Globus pallidus (tissue), 1 donor: ENCODE measurements around the gene FADD.

Experiments
- DNase-seq: peaks from one replicate; pipeline ENCODE4 v3.0.0-alpha.2; 2015; ENCODE audit warnings: low spot score

Gene FADD, protein sequence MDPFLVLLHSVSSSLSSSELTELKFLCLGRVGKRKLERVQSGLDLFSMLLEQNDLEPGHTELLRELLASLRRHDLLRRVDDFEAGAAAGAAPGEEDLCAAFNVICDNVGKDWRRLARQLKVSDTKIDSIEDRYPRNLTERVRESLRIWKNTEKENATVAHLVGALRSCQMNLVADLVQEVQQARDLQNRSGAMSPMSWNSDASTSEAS

DNA sequence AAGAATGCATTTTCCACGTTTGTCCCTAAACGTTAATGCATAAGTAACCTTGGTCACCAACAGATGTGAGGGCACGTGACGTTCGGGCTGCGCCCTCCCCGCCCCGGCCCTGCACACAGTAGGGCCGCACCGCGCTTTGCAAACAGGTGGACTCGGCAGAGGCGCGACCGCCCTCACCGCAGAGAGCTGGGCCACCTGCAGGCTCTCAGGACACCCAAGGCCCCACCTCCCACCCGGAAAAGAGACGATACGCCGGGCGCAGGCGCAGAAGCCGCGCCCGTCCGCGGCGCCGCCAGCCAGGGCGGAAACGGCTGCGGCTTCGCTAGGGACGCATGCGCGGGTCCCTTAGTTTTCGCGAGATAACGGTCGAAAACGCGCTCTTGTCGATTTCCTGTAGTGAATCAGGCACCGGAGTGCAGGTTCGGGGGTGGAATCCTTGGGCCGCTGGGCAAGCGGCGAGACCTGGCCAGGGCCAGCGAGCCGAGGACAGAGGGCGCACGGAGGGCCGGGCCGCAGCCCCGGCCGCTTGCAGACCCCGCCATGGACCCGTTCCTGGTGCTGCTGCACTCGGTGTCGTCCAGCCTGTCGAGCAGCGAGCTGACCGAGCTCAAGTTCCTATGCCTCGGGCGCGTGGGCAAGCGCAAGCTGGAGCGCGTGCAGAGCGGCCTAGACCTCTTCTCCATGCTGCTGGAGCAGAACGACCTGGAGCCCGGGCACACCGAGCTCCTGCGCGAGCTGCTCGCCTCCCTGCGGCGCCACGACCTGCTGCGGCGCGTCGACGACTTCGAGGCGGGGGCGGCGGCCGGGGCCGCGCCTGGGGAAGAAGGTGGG lies at the start of gene FADD:
Gene FADD, plus strand, starts transcription at position 377 of the 831 bp plus-strand sequence. Its CDS starts 164 bp downstream, at position 541.
- peak; percentile 84 for DNase-seq

DNA sequence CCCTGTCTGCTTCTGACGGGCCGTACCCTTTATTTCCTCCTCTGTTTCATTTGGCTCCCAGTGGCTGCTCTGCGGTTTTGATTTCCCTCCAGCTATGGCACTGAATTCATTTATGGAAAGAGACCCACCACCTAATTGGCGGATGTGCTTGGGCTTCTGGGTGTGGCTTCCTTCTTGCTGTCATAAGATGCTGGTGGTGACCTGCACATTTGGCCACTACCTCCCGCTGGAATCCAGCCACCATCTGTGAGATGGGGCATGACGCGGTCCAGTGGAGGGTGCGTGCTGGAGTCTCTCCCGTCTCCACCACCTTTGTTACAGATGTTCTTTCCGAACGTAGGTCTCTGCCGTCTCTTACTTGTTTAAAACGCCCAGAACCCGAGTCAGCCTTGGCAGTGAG lies 47.7 kb upstream of the FADD start:
- DNase-seq = no peak

DNA sequence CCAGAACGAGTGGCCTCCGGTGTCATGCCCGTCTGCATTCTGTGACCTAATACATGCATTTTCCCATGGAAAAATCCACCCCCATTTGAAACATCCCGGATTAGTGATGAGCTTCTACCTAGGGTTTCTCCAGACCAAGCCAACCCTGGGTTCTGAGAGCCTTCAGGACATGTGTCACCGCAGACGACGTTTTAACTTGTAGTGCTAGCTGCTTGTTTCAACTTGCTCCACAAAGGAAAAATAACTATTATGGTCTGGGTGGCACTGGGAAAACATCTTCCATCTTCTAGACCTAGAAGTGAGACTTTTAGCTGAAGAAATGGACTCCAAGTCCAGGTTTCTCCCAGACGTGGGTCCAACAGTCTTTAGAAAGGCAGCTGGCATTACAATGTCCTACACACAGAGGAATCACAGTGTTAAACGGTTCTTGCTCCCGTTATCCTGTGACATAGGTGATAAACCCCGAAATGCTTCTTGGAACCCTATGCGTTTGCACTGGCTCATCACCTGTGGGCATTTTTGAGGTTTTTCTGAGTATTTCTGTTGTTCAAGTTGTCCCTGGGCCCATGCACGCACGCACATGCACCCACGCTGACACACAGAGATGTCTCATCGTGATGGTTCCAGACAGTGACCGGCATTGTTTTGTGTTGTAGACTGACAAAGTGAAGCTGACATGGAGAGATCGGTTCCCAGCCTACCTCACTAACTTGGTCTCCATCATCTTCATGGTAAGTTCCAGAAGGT lies 46.6 kb upstream of the FADD start:
- no peak for DNase-seq

DNA sequence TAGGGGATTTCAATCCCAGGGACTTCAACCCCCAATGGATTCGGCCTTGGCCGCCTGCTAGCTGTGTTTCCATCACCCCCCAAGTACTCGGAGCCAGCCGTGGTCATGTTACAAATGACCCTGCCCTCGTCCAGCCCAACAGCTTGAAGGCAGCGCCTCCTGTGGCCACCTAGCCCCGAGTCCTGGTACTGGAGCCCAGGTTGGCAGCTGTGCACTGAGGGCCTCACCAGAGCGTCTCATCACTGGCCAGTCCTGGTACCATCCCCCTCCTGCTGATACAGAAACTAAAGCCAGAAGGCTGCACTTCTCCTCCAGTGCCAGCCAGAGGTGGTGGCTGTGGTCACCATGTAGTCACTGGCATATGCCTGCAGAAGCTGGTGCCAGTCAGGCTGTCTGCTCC lies 44.9 kb upstream of the FADD start:
- no peak for DNase-seq

DNA sequence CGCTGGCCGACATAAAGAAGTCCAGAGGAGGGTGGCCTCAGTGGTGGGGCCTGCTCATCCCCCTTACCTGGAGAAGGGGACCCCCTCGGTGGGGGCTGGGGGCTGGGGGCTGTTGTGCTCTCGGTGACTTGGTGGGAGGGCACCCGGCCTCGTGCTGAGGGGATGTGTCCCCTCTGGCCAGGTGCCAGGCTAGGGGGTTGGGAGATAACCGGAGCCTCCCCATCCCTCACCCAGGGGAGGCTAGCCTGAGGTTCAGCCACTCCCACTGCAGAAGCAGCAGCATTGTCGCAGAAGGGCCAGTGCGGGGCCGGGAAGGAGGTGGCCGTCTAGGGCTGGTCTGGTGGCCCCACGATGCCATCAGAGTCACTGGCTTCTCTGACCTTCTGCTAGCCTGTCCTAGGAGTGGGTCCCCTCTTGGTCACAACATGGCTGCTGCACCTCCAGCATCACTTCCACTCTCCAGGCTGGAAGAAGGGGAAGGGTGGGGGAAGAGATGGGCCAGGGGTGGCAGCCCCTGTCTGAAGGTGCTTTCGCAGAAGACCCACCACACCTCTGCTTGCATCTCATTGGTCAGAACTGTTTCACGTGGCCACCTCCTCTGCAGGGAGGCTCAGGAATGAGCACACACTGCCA lies 44.2 kb upstream of the FADD start:
- no peak for DNase-seq

DNA sequence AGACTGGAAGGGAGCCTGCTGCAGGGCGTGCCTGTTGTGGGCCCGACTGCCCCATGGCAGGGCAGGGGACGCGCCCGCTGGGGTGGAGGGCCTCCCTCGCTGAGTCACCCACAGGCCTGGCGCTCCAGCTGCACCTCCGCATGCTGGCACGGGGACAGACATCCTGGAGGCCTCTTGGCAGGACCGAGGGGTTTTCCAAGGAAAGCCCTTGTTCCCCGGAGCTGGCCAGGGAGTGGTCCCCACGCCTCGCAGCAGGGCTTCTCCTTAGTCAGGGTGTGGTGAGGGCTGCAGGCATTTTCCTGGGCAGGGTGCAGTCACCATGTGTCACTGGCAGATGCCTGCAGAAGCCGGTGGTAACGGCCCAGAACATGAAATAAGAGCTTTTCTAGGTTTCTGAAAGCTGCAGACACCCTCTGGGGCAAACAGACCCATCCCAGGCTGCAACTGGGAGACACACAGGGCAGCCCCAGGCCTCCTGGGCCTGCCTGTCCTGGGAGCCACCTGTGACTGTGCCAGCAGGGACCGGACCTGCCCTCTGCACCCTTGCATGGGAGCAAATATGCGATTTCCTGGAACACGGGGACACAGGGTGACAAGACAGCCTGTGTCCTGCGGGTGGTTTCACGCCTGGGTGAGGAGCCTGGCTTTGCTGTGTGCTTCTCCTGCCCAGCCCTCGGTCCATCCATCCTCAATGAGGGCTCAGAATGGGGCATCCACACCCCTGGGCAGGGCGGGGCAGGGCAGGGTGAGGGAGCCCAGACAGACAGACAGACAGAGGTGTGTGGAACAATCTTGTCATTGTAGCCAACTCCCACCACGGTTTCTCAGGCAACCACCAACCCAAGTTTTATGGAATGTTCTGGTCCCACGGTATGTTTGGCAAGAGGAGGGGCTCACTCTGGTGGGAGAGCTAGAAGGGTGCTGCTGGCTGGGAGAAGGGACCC lies 43.2 kb upstream of the FADD start:
- no peak for DNase-seq

DNA sequence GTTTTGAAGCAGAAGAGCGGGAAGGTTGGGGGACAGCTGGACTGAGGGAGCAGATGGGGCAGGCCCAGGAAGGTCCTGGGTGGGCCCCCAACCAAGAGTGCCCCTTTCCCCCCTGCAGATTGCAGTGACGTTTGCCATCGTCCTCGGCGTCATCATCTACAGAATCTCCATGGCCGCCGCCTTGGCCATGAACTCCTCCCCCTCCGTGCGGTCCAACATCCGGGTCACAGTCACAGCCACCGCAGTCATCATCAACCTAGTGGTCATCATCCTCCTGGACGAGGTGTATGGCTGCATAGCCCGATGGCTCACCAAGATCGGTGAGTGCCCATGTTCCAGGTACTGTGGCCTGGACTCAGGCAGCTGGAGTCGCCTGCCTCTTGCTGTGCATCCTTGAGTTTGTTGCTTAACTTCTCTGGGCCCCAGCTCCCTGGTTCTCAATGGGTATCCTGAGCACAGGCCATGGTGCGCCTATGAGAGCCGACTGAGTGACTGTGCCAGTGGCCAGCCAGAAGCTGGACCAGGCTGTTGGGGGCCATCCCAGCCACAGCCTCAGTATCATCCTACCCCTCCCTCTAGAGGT lies 42.0 kb upstream of the FADD start:
- DNase-seq = no peak

DNA sequence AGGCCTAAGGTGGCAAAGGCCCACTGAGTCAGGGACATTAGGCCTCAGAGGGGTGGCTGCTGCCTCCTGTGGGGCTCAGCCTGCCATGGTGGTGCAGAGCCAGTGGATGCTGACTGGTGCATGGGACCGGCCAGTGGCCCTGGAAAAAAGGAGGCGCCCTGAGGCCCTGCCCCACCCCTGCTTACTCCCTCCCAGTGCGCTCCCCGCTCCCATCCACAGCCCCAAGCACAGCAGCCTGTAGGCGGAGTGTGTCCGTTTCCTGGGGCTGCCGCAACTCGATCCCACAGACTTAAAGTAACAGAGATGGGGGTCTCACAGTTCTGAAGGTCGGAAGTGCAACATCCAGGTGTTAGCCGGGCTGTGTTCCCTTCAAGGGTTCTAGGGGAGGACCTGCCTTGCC lies 38.4 kb upstream of the FADD start:
- no peak for DNase-seq

DNA sequence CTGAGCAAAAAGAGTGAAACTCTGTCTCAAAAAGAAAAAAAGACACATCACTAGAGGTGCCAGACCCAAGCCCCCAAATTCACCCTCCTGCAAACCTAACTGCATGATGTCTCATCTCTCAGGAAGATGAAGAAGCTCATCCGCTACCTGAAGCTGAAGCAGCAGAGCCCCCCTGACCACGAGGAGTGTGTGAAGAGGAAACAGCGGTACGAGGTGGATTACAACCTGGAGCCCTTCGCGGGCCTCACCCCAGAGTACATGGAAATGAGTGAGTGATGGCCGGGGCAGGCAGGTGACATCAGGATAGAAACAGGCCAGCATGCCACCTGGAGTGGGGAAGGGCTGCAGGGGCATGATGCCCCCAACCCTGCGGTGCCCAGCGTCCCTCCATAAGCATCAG lies 36.0 kb upstream of the FADD start:
- DNase-seq = no peak

DNA sequence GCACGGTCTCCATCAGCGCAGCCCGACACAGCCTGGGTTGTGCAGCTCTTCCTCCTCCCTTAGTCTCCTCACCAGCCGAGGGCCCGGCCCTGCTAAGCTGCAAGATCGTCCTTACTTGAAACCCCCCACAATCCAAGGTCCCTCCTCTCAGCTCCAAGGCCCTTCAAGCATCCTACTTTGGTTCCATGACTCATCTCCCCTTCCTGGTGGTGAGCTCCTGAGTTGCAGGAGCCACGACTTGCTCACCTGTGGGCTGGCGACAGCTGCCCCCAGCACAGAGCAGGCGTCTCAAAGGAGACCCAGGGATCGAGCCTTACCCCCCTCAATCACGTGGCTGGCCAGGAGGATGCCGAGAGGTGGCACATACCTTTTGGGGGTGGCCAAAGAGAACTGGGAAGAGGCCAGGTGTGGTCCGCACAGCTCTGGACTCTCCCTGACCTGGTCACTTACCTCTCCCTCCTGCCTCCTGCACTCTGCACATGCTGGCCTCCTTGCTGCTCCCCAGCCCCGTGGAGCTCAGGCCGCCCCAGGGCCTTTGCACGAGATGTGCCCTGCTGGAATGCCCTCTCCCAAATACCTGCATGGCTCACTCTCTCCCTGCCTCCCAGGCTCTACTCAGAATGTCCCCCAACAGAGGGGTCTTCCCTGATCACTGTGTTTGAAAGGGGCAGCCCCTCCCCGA lies 35.2 kb upstream of the FADD start:
- no peak for DNase-seq

DNA sequence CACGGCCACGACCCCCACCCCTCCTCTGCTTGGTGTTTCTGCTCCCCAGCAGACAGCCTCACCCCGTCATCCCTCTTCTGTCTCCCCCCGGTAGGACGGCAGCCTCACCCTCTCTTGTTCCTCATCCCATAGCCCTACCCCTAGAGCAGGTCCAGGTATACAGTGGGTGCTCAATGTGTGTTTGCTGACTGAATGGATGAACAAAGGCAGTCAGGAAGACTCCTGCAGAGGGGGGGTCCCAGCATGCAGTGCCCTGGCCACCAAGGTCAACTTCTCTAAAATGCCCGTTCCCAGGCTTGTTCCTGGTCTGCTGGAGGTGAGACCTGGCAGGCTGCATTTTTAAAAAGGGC lies 34.7 kb upstream of the FADD start:
- DNase-seq = no peak

DNA sequence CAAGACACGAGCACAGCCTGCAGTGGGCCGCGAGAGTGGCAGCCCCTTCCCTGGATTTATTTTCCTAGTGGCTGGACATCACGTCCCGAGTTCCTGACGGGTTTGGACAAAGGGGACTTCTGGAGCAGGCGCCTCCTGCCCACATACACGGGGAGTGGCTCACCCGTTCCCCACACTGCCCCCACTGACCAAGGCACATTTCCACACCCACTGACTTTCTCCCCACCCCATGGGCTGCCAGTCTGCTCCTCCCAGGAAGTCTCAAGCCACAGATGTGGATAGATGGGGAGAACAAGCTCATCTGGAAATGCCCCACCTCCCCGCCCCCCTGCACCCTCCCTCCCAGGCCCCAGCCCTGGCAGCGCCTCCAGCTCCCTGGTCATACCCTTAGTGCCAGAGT lies 34.0 kb upstream of the FADD start:
- DNase-seq = no peak

DNA sequence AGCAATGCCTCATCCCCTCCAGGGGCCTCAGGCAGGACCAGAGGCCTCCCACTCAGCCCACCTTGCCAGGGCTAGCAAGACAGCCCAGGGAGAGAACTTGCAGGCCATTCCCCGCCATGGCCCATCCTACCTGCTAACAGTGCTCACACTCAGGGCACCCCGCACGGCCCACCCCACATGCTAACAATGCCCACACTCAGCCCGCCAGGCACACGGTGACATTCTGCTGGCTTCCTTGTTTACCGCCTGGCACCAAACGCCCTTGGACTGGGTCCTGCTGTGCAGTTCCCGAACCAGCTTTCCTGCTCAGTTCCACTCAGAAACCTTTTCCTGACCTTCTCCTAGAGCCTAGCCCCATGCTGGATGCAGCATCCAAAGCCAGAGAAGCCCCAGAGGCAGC lies 33.5 kb upstream of the FADD start:
- no peak for DNase-seq

DNA sequence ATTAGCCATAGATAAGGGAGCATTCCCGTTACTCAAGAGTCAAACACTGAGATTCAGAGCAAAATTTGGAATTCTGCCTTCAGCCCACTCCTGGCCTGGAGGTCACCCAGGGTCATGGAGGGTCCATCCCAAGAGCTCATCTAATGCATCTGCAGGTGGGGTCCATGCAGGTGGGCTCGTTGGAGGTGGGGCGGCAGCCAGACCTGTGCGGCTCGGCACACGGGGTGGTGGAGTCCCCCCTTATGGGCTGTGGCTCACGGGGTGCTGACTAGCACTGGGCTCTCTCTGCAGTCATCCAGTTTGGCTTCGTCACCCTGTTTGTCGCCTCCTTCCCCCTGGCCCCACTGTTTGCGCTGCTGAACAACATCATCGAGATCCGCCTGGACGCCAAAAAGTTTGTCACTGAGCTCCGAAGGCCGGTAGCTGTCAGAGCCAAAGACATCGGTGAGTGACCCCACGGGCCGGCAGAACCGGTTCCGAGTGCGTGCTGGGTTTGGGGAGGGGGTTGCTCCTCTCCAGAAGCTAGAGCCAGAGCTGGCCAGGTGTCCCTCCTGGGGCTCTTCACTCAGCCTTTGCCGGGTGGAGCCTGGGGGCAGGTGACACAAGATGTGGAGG lies 32.4 kb upstream of the FADD start:
- DNase-seq = no peak

DNA sequence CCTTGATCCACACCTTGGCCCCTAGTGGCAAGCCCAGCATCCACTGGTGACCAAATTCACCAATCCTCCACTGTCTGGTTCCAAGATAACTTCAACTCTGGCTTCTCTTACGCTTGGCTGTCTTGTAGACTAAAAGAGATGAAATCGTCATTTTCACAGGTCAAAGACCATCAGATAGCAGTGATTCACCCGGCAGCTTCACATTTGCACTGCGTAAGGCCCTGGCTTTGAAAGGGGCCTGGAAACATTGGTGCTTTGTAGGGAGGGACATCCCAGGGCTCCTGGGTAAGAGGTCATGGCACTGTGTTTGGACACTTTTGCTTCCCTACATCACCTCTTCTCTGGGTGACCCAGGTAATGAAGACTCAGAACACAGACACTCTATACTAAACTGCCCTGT lies 30.1 kb upstream of the FADD start:
- no peak for DNase-seq

DNA sequence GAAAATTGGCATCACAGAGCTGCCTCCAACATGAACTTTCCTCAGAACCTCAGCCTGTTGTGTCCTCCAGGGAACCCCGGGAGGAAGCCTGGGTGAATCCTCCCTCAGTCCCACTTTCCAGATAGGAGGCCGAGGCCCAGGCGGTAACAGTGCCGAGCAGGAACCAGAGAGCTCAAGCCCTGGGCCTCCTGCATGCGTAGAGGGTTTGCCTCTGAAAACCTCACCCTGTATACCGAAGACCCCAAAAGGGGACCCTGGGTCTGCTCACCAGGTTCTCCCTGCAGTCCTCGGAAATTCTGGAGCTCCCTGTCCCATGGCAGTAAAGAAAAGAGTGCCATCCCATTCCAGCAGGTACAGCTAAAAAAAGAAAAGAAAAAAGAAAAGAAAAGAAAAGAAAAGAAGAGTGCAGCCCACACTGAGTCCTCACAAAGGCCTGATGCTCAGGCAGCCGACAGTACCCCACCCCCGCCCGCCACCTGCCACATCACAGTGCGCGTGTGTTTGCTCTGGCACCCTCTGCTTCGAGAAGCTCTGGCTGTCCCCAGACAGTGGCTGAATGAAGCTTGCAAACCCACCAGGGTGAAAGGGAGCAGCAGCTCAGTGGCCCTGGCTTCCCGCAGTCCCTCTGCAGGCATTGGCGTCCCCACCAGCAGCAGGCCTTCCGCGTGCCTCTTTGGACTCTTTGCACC lies 28.4 kb upstream of the FADD start:
- no peak for DNase-seq

DNA sequence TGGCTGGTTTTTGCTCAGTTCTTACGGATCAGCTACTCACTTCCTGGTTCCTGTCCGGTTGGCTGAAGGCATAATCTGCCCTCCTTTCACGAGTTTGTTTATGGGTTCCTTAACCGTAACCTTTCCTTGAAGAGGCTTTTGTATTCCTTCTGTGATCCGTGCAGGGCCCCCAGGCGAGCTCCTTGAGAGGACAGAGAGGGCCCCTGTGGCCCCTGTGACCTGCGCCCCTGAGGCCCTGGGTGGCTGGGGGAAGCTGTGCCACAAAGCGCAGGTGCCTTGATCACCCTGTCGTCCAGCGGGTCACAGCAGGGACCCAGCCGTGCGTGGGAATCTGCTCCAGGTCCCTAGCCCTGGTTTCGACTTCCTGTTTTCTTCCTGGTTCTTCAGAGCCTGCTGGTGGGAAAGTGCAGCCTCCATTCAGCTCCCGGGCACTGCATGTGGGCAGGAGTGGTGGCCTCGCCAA lies 27.8 kb upstream of the FADD start:
- no peak for DNase-seq

DNA sequence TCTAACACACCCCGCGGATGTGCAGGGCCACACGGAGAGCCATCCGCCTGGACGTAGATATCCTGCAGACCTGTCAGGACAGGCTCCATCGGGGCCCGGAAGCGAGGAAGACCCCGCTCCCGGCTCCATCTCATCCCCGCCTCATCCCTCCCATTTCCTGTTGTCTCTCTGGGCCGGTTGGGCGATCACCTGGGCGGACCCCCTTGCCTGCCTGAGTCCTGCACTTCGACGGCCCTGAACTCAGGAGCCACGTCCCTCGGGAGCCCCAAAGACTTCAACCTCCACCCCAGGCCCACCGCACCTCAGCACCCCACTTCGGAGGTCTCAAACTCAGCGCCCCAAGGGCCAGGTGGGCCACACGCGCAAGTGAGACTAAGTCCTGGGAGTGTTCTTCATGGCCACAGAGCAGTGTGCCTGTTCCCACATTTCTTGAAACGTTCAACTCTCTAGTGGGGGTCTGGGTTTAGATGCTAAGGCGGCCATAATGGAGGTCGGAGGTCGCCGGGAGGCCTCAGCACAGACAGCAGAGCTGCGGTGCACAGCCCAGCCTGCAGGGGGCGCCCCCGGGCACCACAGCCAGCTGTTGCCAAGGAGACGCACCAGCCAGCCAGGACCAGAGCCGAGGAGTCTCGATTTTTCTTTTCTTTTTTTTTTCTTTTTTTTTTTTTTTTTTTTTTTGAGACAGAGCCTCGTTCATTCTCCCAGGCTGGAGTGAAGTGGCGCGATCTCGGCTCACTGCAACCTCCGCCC lies 26.0 kb upstream of the FADD start:
- DNase-seq = no peak

DNA sequence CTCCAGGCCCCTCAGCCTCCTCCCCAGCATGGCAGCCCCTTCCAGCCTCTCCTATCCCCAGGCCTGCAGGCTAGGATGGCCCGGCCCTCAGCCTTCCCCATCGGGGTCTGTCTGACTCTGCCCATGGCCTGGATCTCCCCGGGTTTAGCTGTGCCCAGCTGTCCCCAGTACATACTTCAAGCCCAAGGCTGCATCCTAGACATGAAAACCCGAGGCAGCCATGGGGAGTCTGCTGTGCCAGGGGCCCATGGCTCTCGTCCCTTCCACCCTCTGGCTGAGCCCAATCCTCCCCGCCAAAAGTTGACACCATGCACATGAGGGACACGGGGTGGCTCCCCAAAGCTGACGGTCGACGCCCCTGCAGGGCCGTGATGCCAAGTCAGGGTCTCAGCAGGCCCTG lies 22.2 kb upstream of the FADD start:
- no peak for DNase-seq
